PC-3 (cell line): ENCODE measurements around the gene GINS2. TPM values are rescaled to one million over a fixed set of nuclear protein-coding genes. Genes with fewer than 3 reads are reported as not detected.

Experiments used
- ATAC-seq: fragments of 200-7000 bp; cut with Tn5 transposase; 2 replicates; pipeline ENCODE4 v1.9.1; 2020; ENCODE audit warnings: mild to moderate bottlenecking, moderate library complexity
- BruUV-seq: library from RNA; stranded (reverse); fragments of 400-500 nt; replicated peaks from 2 replicates; lab custom pipeline; 2021; lab: Mats Ljungman, UMichigan
- CTCF ChIA-PET: fragments of 300-600 bp; sonication (Branson Sonifier 250); formaldehyde crosslinking; loops from one replicate; lab custom pipeline; 2022; ENCODE audit warnings: antibody characterized with exemption; lab: Charles Lee
- POLR2A ChIA-PET: fragments of 300-600 bp; sonication (Branson Sonifier 250); formaldehyde crosslinking; loops from one replicate; lab custom pipeline; 2022; ENCODE audit warnings: antibody characterized with exemption; ENCODE audit not compliant: unreplicated experiment; lab: Charles Lee
- DNase-seq: peaks from one replicate; pipeline ENCODE4 v3.0.0-alpha.2; 2015
- H2AFZ ChIP-seq: fragments of 300-600 bp; sonication (generic); 2 replicates; pipeline ENCODE4 v1.6.0; 2016; ENCODE audit warnings: antibody characterized with exemption, low read length
- H3F3A ChIP-seq: fragments of 300-600 bp; sonication (generic); one replicate; pipeline ENCODE4 v1.6.0; 2017; ENCODE audit warnings: antibody characterized with exemption, low read length, control low read depth, mild to moderate bottlenecking; ENCODE audit not compliant: unreplicated experiment
- H3K27ac ChIP-seq: fragments of 300-600 bp; sonication (generic); 2 replicates; pipeline ENCODE4 v1.5.1; 2016; ENCODE audit warnings: mild to moderate bottlenecking, low read length
- H3K27me3 ChIP-seq: fragments of 300-600 bp; sonication (generic); 2 replicates; pipeline ENCODE4 v1.6.1; 2016; ENCODE audit warnings: low read length, mixed read lengths
- H3K36me3 ChIP-seq: fragments of 300-600 bp; sonication (generic); 2 replicates; pipeline ENCODE4 v1.6.1; 2016; ENCODE audit warnings: low read depth, mixed run types, low read length, mixed read lengths
- H3K4me1 ChIP-seq: fragments of 300-600 bp; sonication (generic); 2 replicates; pipeline ENCODE4 v1.5.1; 2016; ENCODE audit warnings: low read length; ENCODE audit not compliant: insufficient read depth
- H3K4me2 ChIP-seq: fragments of 300-600 bp; sonication (generic); 2 replicates; pipeline ENCODE4 v1.6.0; 2016; ENCODE audit warnings: low read length
- H3K4me3 ChIP-seq: fragments of 300-600 bp; sonication (generic); 2 replicates; pipeline ENCODE4 v1.5.1; 2016; ENCODE audit warnings: mild to moderate bottlenecking, low read length, mixed read lengths
- H3K79me2 ChIP-seq: fragments of 300-600 bp; sonication (generic); 2 replicates; pipeline ENCODE4 v1.6.1; 2017; ENCODE audit warnings: low read length, mixed read lengths
- H3K9ac ChIP-seq: fragments of 300-600 bp; sonication (generic); 2 replicates; pipeline ENCODE4 v1.6.0; 2016; ENCODE audit warnings: mild to moderate bottlenecking, low read length
- H3K9me2 ChIP-seq: fragments of 300-600 bp; sonication (generic); replicated peaks from 2 replicates; pipeline ENCODE4 v1.6.1; 2016; ENCODE audit warnings: mixed run types, low read length, mixed read lengths
- H3K9me3 ChIP-seq: fragments of 300-600 bp; sonication (generic); 2 replicates; pipeline ENCODE4 v1.6.1; 2016; ENCODE audit warnings: low read length, mixed read lengths
- H4K20me1 ChIP-seq: fragments of 300-600 bp; sonication (generic); 2 replicates; pipeline ENCODE4 v1.6.1; 2016; ENCODE audit warnings: low read length, mixed read lengths
- CTCF ChIP-seq: fragments of 300-600 bp; sonication (generic); conservative IDR thresholded peaks from 2 replicates; pipeline ENCODE4 v1.5.1; 2017; ENCODE audit warnings: antibody characterized with exemption, low read depth, mild to moderate bottlenecking, low read length
- EZH2 ChIP-seq: fragments of 300-600 bp; sonication (generic); IDR thresholded peaks from one replicate; pipeline ENCODE4 v1.6.1; 2017; ENCODE audit warnings: antibody characterized with exemption, mild to moderate bottlenecking, low read length; ENCODE audit not compliant: unreplicated experiment
- EZH2phosphoT487 ChIP-seq: fragments of 300-600 bp; sonication (generic); IDR thresholded peaks from 2 replicates; pipeline ENCODE4 v1.6.1; 2018; ENCODE audit warnings: mild to moderate bottlenecking, antibody characterized with exemption, low read length, borderline replicate concordance
- intact Hi-C: fragments of 100-400 bp; cut with micrococcal nuclease; formaldehyde crosslinking; loops from 2 replicates; pipeline ENCODE4 v1.9.0; 2023
- total RNA-seq: library from RNA; depleted of rRNA; stranded (reverse); fragments of >200 nt; gene quantifications from 2 replicates; pipeline ENCODE4 v1.2.3, GENCODE V29; 2014

GINS2 gene
- total RNA-seq, 1 experiment from 2014 or later: 28.7 TPM

DNA sequence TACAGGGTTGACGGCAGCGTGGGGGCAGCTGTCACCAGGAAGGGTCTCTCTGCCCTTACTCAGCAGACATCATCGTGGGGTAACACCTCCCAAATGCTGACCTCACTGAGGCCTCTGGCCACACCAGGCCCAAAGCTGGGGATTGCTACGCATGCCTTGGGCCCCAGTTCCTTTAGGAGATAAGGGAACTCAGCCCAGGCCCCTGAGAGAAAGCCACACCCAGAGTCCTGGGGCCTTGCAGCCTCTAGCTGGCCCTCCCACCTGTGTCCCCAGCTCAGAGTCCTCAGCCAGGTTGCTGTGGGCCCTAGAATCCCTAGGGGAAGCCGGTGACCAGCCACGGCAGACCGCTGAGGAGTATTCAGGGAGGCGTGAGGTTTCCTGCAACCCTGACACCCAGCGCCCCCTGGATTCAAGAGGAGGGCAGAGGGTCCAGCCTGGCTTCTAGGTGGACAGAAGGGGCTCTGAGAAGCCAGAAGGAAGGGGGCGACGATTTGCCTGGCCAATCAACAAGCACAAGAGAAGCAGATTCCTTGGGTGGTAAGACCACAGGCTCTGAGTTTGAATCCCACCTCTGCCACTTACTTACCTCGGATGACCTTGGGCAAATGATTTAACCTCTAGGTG lies 10.3 kb upstream of the GINS2 start:
- Histone ChIP-seq H3K4me3 (no peak overlapping the region), H3K4me1 (no peaks in the 10 kb centered on the region), H3K27me3 (no peaks in the 10 kb centered on the region), H3F3A (no peaks in the 10 kb centered on the region), H3K36me3 (no peaks in the 10 kb centered on the region), H4K20me1 (no peaks in the 10 kb centered on the region), H2AFZ (no peak overlapping the region), H3K9me2 (no peaks in the 10 kb centered on the region), H3K27ac (no peak overlapping the region), H3K79me2 (no peaks in the 10 kb centered on the region), H3K9ac (no peak overlapping the region), H3K4me2 (no peak overlapping the region), H3K9me3 (no peaks in the 10 kb centered on the region)
- BruUV-seq: no TSS peak
- CTCF ChIA-PET: no interaction called here
- intact Hi-C loops: no loop called here
- DNase-seq (no peak), ATAC-seq (no peak; the same call in 1 of the 2 replicates)
- POLR2A ChIA-PET: no interaction called here
- TF ChIP-seq EZH2phosphoT487 (no peak), EZH2 (no peak), CTCF (no peak)

GRCh38 chr16:85698459-85698891 lies 9.7 kb upstream of the GINS2 start:
- ChIA-PET POLR2A (no interaction called here), CTCF (no interaction called here)
- intact Hi-C loops: no loop called here
- Histone ChIP-seq H3K4me2 (no peak overlapping the region), H3K27me3 (no peaks in the 10 kb centered on the region), H3K4me1 (no peaks in the 10 kb centered on the region), H3K9me2 (no peaks in the 10 kb centered on the region), H3K36me3 (no peaks in the 10 kb centered on the region), H3K27ac (no peak overlapping the region), H2AFZ (no peak overlapping the region), H4K20me1 (no peaks in the 10 kb centered on the region), H3K4me3 (no peak overlapping the region), H3K79me2 (no peaks in the 10 kb centered on the region), H3K9ac (no peak overlapping the region), H3K9me3 (no peaks in the 10 kb centered on the region), H3F3A (no peaks in the 10 kb centered on the region)
- no peak for TF ChIP-seq EZH2
- TF ChIP-seq EZH2phosphoT487: no peak
- TF ChIP-seq CTCF: no peak
- no TSS peak for BruUV-seq
- no peak for DNase-seq
- no peak for ATAC-seq

- Histone ChIP-seq H3F3A (no peaks in the 10 kb centered on the region), H3K9me2 (no peaks in the 10 kb centered on the region), H3K4me3 (no peak overlapping the region), H2AFZ (no peak overlapping the region), H3K27me3 (no peaks in the 10 kb centered on the region), H4K20me1 (no peaks in the 10 kb centered on the region), H3K9me3 (no peaks in the 10 kb centered on the region), H3K4me2 (no peak overlapping the region), H3K36me3 (no peaks in the 10 kb centered on the region), H3K27ac (no peak overlapping the region), H3K79me2 (no peaks in the 10 kb centered on the region), H3K4me1 (no peaks in the 10 kb centered on the region), H3K9ac (no peak overlapping the region)
- no TSS peak for BruUV-seq
- ChIA-PET POLR2A (no interaction called here), CTCF (no interaction called here)
- ATAC-seq (no peak), DNase-seq (no peak)
- intact Hi-C loops: no loop called here
- TF ChIP-seq EZH2: no peak
- no peak for TF ChIP-seq EZH2phosphoT487
These were observed 8.7 kb upstream of the GINS2 start for GRCh38 chr16:85697431-85697830.
